AML-193 (cell line): ENCODE results near the gene MLLT3.

ENCODE experiments used
- DNase-seq, 2 experiments: peaks; one replicate each; lab custom pipeline; 2025; lab: John Stamatoyannopoulos, UW

The MLLT3 gene

GRCh38 chr9:20302197-20302596, 320.1 kb downstream of the MLLT3 start:
- no peak for DNase-seq

- DNase-seq, result no peak
These were observed 321.7 kb downstream of the MLLT3 start for GRCh38 chr9:20300430-20301115.

- DNase-seq, result no peak
These were observed 324.6 kb downstream of the MLLT3 start for GRCh38 chr9:20297646-20298084.

- DNase-seq, result no peak
These were observed 326.7 kb downstream of the MLLT3 start for GRCh38 chr9:20295555-20295954.

- DNase-seq, result no peak
These were observed 328.1 kb downstream of the MLLT3 start for GRCh38 chr9:20294046-20294750.

GRCh38 chr9:20292002-20292401, 330.3 kb downstream of the MLLT3 start:
- DNase-seq, result no peak
